DMS53 treated with DMSO at 0.1 percent for 48 hours (cell line): Measurements from ENCODE around the gene SPTB.
A peak's percentile ranks its signal among the peaks of the same experiment; 100 is the strongest.

ENCODE experiments used
- DNase-seq: peaks from one replicate; lab custom pipeline; 2025; ENCODE audit not compliant: unreplicated experiment; lab: John Stamatoyannopoulos, UW

The SPTB gene

DNA sequence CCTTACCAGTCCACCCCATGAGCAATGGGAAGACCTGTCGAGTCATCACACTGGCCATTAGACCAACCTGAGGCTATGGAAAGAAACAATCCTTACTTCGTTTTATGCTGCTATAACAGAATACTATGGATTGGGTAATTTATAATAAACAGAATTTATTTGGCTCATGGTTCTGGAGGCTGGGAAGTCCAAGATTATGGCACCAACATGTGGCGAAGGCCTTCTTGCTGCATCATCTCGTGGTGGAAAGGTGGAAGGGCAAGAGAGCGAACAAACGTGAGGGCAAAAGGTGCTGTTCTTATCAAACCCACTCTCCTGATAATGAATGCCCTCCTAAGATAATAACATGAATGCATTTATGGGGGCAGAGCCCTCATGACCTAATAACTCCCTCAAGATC lies 9.6 kb upstream of the SPTB start:
- DNase-seq = no peak

GRCh38 chr14:64885559-64885958 lies 5.9 kb upstream of the SPTB start:
- no peak for DNase-seq

GRCh38 chr14:64880221-64881121 lies 764 bp upstream of the SPTB start:
- DNase-seq = peak; percentile 42

- peak; percentile 16 for DNase-seq
Observed at GRCh38 chr14:64878837-64879634, 671 bp downstream of the SPTB start.

DNA sequence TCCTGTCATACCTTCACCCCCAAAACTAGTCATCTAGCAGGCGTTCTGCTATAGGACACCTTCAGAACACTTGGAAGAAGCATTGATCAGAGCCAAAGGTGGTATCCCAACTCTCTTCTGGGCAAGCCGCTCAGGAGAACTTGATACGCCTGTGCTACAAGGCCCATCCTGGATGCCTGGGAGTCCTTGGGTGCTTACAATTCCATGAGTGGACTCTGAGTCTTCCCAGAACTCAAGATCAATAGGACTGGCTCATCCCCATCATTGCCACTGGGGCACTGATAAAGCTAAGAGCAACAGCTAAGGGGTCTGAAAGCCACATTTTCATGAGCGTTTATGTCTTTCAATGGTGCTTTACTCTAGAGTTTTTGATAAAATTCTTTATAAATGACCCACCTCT lies 1.9 kb downstream of the SPTB start:
- no peak for DNase-seq

GRCh38 chr14:64875350-64875749 lies 4.4 kb downstream of the SPTB start:
- no peak for DNase-seq

DNA sequence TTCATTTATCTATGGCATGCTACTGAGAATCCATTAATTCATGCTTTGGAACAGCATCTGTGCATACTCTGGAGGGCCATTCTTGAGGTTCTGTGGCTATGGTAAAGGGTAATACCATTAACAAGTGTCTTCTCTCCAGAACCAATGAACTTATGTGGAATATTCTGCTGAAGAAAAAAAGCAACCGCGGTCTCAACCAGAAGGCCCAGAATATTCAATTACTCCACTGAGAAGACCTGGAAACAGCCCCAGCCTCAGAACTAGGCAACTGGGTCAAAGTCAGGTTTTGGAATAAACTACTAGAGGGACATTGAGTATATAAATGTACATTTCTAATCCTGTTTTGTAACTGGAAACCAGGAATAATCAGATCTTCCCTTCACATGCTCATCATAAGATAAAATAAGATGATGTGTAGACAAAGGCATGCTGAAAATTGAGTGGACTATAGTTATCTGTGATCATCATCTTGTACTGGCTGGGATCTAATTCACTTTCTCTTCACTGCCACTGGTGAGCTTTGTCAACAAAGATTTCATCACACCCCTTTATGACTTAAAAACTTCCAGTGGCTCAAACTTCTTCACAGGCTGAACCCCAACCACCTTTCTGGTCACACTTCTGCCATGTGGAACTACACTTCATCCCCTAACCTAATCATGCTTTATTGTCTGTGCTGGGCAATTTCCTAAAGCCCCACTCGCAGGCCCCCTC lies 6.0 kb downstream of the SPTB start:
- no peak for DNase-seq

DNA sequence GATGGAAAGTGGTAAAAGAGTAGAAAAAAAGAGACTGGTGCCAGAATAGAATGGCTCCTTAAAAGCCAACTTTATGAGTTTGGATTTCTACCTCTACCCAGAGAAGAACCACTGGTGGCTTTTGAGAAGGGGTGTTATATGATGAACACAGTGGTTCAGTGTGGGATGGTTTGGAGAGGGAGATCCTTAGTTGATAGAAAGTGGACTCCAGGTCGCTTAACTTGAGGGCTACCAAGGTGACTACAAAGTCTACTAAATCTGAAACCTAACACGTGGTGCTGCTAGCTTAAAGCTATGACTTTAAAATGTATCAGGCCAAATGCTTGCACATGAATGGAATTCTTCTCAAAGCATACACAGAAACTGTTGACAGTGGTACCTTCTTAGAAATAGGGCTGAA lies 8.4 kb downstream of the SPTB start:
- DNase-seq = no peak

DNA sequence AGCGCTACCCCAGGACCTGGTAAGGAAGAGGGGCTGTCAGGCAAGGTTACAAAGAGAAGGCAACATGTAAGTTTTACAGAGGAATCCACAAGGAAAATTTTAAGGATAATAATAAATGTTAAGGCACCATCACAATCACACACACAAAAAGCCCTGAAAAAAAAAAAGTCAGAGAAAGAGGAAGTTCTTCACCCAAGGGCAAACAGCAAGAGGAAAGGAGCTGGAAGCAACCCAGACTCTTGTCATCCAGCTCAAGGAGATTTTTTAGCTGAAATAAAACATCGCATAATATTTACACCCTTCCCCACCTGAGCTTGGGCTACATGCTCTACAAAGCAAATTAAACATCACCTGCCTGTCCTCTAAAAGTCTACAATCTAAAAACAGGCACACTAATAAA lies 9.5 kb downstream of the SPTB start:
- DNase-seq = no peak

DNA sequence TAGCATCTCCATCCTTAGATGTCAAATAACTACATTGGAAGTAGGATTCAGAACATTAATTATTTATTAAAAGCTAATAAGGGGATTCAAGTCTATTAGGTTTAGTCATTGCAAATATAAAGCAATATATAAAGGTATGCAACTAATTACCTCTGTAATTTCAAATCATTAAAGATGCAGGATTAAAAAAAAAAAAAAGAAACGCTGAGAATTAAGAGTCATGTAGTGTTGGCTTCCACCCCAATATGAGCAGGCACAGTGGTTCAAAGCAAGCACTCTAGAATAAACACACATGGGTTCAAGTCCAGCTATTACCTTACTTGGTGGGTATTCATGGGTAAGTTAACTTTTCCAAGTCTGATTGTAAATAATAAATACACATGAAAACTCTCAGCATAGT lies 10.9 kb downstream of the SPTB start:
- no peak for DNase-seq

DNA sequence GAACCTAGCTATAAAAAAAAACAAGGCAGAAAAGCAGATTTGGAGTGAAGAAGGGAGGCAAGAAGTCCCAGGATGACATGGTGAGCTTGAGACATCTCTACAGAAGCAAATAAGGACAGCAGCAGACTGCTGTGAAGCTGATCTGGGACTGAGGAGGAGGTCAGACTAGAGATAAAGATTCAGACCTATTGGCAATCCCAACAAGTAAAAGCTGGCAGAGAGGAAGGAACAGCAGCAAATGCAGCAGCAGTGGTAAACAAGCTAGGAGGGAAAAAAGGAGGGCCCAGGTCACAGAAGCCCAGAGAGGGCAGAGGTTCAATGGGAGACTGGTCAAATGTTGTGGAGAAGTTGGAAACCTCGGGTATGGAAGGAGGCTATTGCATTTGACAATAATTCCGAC lies 11.3 kb downstream of the SPTB start:
- DNase-seq = no peak

DNA sequence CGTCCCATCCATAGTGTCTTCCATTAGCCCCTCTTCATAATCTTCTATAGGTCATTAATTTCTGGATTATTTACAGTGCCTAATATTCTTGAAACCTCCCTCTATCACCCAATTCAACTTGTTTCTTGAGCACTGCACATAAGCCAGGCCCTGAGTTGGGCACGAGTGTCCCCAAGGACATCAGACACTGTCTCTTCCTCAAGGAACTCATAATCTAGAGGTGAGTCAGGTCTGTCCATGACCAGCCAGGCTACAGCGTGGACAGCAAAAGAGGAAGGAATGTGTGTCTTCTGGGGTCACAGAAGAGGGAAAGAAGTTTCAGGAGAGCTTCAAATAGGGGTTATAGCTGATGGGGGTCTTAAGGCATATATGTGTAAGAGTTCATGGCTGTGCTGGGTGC lies 12.5 kb downstream of the SPTB start:
- no peak for DNase-seq

- no peak for DNase-seq
Observed at GRCh38 chr14:64865992-64866391, 13.7 kb downstream of the SPTB start.

GRCh38 chr14:64865109-64865508 lies 14.6 kb downstream of the SPTB start:
- DNase-seq = no peak

GRCh38 chr14:64864258-64864657 lies 15.4 kb downstream of the SPTB start:
- DNase-seq = no peak

GRCh38 chr14:64861916-64862315 lies 17.8 kb downstream of the SPTB start:
- DNase-seq = no peak

DNA sequence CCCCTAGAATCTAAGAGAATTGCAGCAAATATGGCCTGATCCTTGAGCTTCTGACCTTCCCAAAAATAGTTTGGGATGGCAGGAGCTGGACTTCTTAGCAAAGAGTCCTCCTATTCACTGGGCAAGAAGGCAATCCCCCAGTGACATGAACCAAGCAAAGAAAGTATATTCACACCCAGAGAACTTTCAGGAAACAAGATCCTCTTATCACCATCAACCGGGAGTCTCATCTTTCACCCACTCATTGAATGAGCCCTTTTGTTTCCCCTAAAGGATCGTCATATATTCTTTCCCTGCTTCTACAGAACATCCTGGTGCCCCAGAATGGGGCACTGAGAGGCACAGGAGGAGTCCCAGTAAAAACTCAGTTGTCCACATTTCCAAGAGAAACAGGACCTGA lies 19.7 kb downstream of the SPTB start:
- no peak for DNase-seq

GRCh38 chr14:64857979-64858744 lies 21.5 kb downstream of the SPTB start:
- DNase-seq = peak; percentile 8

- DNase-seq = no peak
Observed at GRCh38 chr14:64856529-64857445, 22.9 kb downstream of the SPTB start.
